Amniotic epithelial cell (primary cell): ENCODE results near the gene RNF144A.
"Not testable (repeated sequence)": the region's sequence is repeated elsewhere in the genome, so short reads cannot be mapped to it uniquely, and the experiment has no call there.

Experiments
- DNase-seq: peaks from one replicate; pipeline ENCODE4 v3.0.0-alpha.2; 2010; ENCODE audit warnings: low read depth

RNF144A gene, protein sequence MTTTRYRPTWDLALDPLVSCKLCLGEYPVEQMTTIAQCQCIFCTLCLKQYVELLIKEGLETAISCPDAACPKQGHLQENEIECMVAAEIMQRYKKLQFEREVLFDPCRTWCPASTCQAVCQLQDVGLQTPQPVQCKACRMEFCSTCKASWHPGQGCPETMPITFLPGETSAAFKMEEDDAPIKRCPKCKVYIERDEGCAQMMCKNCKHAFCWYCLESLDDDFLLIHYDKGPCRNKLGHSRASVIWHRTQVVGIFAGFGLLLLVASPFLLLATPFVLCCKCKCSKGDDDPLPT

DNA sequence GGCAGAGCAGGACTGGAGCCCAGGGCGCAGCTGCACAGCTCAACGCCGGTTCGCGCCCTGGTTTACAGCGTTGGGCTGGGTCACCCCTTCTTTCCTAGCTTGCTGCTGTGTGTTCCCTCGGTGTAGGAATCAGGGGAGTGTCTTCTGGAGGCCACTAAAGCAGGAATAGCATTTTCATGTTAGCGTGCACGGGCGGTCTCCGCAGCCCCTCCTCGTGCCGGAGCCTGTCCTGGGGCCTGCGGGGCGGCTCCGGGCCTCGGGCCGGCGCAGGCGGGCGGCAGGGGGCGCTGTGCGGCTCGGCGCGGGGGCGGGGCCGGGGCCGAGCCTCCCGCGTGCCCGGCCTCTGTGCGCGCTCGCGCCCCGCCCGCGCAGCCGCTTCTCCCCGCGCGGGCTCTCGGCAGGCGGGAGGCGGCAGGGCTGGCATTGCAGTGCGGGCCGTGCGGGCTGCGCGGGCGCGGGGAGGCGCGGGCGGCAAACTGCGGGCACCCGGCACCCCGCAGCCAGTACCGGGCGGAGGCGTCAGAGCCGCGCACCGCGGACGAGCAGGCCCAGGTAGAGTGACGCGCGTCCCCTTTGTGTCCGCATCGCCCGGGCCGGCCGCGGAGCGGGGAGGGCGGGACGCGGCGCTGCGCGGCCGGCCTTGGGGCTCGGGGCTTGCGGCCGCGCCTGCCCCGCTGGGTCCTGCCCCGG, at the start of gene RNF144A:
RNF144A (plus strand) TSS at position 342 of the 690 bp plus-strand sequence. CDS start 79,515 bp downstream, outside the sequence.
- DNase-seq, result peak; percentile 40

DNA sequence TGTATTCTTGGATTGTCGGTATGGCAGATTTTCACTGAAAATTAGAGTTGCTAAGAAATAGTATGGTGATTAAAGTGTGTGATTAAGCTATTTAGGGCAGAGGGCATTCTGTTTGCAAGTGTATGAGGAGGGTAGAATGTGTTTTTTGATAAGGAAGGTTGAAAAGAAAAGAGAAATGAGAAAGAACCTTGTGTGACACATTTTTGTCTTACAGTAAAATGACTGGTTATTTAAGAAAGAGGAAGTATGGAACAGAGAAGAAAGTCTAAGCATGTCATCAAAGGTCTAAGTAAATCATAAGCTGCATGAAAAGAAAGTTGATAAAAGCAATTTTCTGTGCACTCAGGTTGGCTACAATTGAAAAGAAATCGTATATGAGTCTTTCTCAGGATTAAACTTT, 44.8 kb upstream of the RNF144A start:
- DNase-seq, result no peak

DNA sequence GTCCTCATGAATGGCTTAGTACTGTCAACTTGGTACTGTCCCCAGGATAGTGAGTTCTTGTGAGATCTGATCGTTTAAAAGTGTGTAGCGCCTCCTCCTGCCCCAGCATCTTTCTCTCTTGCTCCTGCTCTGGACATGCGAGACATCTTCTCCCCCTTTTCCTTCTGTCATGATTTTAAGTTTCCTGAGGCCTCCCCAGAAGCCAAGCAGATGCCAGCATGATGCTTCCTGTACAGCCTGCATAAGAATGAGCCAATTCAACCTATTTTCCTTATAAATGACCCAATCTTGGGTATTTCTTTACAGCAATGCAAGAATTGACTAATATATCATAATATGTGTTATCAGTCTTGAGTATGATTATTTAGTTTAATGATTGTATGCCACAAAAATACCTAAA, 43.2 kb upstream of the RNF144A start:
- no peak for DNase-seq

DNA sequence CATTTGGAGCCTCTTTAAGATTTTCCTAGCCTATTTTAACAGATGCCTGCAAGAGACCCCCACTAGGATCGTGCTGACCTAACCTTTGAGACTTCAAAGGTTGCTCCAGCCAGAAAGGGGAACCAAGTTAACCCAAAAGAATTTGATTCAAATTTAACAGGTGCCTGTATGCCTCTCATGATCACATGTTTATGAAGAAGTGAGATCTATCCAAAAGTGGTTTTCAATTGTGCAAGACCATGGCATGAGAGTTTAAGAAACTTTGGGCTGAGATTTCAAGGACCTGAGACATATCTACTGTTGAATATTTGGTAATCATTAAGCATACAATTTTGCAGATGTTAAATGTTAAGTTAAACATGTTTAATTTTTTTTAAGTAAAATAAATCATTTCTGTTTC, 40.9 kb upstream of the RNF144A start:
- DNase-seq, result no peak

DNA sequence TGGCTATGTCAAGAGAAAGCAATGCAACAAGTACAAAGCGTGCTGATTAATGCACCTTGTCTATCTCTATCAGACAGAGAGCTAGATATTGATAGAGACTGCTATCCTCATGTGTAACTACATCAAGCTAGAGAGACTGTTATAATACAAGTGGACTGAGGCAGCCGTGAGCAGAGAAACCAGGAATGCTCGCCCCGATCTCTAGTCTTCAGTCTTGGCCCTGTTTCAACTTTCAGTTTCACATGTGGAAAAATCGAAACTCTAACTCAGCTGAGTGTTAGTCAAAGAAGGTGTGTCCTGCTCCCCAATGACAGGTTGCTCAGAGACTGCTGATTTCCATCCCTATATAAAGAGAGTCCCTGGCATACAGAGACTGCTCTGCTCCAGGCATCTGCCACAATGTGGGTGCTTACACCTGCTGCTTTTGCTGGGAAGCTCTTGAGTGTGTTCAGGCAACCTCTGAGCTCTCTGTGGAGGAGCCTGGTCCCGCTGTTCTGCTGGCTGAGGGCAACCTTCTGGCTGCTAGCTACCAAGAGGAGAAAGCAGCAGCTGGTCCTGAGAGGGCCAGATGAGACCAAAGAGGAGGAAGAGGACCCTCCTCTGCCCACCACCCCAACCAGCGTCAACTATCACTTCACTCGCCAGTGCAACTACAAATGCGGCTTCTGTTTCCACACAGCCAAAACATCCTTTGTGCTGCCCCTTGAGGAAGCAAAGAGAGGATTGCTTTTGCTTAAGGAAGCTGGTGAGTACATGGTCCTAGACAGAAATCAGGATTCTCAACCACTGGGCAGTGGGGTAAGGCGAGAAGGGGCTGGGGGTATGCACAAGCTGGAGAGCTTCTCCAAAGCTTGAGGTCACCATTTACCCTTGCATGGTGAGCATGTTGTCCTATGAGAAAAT, 39.6 kb upstream of the RNF144A start, which contains the start of gene RSAD2:
RSAD2 (plus strand) TSS at position 376 of the 903 bp plus-strand sequence; CDS start at position 400, 24 bp downstream.
- peak; percentile 46 for DNase-seq

DNA sequence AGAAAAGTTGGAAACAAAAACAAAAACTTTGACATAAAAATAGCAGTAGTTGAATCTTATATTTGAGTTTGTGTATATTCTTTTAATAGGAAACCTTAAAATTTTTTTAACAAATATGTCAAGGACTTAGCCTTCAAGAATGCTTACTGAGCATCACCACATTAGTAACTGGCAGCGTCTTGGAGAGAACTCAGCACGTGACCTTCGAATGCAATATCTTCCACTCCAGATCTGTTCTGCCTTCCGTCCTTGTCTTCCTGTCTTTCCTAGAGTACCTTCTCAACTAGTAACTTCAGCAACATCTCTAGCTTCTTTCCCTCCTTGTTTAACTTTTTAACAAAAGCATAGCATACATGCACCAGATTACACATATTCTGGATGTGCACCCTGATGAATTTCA, 38.7 kb upstream of the RNF144A start:
- peak; percentile 26 for DNase-seq

DNA sequence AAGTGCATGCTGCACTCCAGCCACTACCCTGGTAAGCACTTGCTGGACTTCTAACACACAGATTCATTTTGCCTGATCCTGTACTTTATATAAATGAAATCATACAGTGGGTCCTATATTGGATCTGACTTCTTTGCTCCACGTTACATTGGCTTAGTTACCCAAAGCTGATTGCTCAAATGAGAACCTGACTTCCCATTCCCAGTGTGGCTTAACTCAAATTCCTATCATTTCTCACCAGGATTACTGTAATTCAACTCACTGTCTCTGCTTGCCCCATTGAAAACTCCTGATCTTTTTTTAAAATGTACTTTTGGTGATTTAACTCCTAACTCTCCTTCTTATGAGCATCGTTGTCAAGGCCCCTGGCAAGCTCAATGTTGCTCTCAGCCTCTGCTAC, 38.2 kb upstream of the RNF144A start:
- peak; percentile 52 for DNase-seq

DNA sequence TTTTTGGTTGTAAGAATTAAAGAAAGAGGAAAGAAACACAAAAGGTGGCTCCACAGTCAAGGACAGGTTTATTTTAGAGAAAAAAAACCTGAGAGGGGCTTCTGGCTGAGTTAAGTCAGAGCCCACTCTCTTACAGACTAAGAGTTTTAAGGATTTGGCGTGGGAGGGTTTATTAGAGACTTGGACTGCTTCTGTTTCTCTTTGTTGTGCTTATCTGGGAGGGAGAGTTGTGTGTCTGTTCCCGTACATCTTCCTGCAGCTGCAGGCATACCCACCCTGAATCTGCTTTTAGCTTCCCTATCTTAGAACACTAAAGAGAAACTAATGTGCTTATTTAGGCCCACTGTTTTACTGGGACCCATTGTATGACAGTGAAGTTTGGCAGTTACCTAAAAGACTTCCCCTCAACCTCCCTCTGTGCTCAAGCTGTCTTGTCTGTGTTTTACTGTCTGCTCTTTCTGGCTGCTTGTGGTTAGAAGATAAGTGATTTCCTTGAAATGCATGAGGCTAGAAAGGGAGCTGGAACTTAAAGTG, 36.9 kb upstream of the RNF144A start:
- DNase-seq, result peak; percentile 40

DNA sequence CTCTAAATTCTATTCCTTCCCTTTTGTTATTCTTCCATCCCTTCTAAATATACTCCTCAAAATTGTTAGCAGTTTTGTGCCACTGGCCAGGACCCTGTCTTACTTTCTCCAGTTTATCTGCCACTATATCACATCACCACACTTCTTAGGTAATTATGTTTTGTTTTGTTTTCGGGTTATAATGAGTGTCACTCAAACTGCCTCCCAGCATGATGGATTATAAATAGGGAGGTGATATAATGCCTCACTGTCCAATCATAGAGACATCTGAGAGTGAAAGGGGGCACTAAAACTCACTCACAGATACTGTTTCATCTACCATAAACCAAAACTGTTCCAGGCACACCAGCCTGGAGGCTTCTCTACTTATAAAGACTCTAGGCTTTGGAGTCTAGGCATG, 36.2 kb upstream of the RNF144A start:
- no peak for DNase-seq

DNA sequence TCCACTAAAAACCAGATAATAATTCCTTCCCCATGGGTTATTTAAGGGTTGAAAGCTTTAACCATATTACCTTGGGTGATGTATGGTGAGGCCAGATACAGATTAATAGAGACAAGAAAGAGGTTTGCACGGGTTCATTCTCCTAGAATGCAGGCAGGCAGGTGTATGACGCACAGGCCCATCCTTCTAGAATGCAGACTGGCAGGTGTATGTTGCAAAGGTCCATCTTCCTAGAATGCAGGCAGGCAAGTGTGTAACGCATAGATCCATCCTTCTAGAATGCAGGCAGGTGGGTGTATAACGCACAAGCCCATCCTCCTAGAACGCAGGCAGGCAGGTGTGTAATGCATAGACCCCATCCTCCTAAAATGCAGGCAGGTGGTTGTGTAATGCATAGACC, 35.7 kb upstream of the RNF144A start:
- no peak for DNase-seq

DNA sequence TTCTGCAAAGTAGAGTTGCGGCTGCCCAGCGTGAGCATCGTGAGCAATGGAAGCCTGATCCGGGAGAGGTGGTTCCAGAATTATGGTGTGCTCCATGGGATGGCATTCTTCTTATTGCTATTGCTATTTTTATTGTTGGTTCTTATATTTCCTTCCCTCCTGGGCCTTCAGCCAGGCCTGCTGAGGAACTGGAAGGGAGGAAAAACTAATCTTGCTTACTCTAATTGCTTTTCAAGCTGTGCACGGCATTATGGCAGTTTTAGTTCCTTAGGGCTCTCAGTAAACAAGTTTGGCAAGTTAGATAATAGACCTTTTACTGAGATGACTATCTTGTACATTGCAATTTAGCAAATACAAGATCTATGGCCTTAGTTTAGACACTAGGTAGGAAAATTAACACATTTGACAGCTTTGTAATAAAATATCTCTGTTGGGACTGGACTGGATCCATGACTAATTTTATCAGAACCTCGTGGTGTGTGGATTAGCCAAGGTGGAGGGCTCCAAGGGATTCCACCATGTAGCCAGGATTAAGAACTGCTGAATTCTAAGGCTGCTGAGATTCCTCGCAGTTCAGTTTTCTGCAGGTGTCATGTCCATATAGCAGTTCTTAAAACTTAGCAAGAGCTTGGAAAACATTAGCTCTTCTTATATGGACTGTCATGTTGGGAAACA, 33.6 kb upstream of the RNF144A start:
- DNase-seq, result no peak

DNA sequence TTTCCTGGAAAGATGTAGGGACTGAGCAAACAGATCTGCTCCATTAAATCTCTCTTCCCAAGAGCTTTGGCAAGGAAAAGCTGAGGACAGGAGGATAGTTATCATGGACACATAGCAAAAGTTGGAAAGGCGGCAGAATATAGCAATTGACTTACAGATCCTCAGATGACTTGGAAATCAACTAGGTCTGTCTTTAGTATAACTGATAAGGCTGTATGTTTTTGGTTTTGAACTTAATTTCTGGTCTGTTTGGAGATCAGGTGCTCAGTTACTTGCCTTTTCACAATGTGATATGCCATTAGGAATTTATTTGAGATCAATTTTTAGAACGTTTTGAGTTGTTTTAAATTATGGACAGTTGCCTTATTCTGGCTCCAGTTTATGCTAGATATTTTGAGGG, 31.7 kb upstream of the RNF144A start:
- DNase-seq, result no peak

DNA sequence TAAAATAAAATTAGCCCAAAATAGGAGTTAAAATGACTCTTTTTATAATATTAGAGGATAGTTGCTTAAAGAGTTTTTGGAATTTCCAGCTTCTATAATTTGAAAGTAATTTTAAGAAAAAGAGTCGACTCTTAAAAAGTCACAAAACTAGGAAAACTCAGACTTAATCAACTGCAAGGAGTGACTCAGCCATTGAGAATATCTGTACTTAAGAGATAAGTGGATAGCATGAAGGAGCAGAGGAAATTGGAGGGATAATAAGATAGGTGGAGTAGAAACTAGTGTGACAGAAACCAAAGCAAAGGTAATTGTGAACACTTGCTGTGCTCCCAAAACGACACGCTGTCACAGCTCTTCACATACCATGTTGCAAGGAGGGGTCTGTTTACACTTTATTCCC, 31.2 kb upstream of the RNF144A start:
- no peak for DNase-seq

DNA sequence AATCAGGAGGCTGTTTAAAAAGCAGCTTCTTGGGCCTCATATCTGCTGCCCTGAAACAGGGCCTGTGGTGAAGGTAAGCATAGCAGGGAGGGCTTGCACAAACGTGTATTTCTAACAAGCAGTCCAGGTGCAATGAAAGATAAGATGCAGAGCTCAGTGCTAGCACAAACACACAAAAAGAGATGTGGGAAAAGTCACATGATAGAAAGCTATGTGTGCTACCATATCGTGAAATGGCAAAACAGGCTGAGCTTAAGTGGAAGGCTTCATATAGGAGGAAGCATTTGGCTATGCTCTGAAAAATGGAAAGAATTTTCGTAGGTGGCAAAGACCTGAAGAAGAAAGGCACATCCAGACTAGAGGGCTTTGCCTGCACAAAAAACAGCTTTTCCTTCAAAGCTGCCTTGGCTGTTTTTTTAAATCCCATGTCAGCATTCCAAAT, 29.4 kb upstream of the RNF144A start:
- DNase-seq, result no peak

DNA sequence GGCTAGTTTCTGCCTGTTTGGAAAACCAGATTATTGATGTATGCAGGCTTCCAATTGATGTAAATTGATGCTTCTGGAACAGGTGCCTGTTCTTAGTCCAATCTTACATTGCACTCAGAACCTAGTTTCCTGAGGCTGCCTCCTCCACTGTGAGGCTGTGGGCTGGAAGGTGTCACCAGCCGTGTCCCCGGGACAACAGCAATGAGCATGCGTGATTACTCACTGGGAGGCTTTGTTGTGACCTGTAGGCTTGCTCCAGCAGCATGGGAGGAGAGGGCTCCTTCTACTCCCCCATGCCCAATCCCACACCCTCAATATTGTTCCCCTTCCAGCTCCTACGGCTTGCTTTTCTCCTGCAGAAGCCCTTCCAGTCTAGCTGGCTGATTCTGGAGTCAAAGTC, 28.5 kb upstream of the RNF144A start:
- no peak for DNase-seq

DNA sequence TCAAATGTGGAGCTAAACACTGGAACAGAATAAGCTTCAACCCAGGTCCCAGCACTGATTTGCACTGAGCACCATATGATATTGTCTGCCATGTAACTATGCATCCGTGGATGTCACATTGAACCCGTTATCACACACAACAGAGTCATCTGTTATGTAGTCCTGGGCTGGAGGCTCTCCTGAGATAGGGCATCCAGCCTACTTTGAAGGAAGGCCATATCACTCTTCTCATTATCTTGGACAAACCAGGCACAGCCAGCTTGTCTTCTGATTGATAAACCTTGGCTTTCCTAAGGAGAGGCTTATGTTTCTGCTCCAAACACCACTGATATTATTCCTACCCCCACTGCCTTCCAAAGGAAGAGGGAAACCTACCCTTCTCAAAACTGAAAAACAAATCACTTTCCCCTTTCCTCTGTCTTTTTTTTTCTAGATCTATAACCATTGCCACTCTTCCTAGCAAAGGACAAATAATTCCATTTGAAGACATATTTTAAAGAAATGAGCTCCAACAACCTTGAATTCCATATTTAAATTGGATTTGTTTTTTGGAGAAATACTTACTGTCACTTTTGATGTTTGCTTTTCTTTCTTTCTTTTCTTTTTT, 23.2 kb upstream of the RNF144A start:
- no peak for DNase-seq

DNA sequence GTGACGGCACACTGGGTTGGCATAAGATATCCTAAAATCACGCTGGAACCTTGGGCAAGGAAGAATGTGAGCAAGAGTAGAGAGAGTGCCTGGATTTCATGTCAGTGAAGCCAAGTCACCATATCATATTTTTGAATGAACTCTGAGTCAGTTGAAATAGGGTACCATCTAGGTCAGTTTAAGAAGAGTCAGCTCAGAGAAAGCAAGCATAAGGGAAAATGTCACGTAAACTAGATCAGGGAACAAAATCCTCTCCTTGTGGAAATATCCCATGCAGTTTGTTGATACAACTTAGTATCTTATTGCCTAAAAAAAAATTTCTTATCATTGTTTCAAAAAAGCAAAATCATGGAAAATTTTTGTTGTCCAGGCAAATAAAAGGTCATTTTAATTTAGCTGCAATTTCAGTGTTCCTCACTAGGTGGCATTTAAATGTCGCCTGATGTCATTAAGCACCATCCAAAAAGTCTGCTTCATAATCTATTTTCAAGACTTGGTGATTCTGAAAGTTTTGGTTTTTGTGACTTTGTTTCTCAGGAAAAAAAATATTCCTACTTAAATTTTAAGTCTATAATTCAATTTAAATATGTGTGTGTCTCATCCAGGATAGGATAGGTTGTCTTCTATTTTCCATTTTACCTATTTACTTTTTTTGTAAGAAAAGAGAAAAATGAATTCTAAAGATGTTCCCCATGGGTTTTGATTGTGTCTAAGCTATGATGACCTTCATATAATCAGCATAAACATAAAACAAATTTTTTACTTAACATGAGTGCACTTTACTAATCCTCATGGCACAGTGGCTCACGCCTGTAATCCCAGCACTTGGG, 20.1 kb upstream of the RNF144A start:
- DNase-seq, result peak; percentile 34

DNA sequence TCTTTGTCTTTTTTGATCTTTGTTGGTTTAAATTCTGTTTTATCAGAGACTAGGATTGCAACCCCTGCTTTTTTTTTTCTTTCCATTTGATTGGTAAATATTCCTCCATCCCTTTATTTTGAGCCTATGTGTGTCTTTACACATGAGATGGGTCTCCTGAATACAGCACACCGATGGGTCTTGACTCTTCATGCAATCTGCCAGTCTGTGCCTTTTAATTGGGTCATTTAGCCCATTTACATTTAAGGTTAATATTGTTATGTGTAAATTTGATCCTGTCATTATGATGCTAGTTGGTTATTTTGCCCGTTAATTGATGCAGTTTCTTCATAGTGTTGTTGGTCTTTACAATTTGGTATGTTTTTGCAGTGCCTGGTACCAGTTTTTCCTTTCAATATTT, 14.6 kb upstream of the RNF144A start:
- DNase-seq, result not testable (repeated sequence)

DNA sequence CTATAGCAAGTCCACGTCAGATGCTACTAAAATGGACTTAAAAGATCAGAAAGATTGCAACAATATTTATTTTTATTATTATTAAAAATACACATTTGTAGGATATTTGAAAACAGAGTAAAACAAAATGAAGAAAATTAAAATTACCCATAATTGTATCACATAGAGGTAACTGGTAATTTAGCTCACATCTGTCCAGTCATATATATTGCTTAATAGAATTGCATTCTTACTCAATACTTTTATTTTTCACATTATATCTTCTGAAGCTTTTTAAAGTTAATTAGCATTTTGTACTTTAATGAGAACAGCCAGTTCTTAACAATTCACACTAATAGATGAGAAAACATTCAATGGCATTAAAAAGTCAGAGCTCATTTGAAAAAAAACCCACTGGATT, 11.5 kb upstream of the RNF144A start:
- DNase-seq, result no peak

DNA sequence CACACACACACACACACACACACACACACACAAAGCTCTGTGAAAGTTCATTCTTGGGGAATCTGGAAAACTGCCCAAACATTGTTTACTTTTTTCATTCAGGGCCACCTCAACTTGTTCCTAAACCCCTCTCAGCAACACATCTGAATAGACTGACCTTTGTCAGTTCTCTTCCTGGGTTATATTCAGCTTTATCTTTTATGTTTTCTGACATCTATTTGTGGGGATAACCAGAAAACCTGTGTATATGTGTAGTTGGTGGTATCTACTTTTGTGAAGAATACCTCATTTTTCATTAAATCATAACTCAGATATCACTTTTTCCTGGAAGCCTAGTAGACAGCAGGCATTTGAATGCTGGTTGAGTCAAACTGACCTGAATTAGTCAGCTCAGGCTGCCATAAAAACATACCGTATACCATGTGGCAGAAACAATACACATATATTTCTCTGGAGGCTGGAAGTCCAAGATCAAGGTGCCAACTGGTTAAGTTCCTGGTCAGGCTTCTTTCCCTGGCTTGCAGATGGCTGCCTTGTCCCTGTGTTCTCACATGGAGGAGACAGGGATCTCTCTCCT, 11.0 kb upstream of the RNF144A start:
- peak; percentile 64 for DNase-seq
